Stimulated activated CD8-positive, alpha-beta memory T cell treated with anti-CD3 and anti-CD28 coated beads, Interleukin-7, amount 100 ng/mL, for 48 hours (primary cell): ENCODE results near the gene RPS21.
"Not testable (repeated sequence)": the region's sequence is repeated elsewhere in the genome, so short reads cannot be mapped to it uniquely, and the experiment has no call there.

Experiments
- DNase-seq, 2 donors: peaks; one replicate each; pipeline ENCODE4 v3.0.0-alpha.2; 2020; ENCODE audit warnings: low read depth in 1 of 2; ENCODE audit errors: extremely low read depth in 1 of 2

RPS21 gene

DNA sequence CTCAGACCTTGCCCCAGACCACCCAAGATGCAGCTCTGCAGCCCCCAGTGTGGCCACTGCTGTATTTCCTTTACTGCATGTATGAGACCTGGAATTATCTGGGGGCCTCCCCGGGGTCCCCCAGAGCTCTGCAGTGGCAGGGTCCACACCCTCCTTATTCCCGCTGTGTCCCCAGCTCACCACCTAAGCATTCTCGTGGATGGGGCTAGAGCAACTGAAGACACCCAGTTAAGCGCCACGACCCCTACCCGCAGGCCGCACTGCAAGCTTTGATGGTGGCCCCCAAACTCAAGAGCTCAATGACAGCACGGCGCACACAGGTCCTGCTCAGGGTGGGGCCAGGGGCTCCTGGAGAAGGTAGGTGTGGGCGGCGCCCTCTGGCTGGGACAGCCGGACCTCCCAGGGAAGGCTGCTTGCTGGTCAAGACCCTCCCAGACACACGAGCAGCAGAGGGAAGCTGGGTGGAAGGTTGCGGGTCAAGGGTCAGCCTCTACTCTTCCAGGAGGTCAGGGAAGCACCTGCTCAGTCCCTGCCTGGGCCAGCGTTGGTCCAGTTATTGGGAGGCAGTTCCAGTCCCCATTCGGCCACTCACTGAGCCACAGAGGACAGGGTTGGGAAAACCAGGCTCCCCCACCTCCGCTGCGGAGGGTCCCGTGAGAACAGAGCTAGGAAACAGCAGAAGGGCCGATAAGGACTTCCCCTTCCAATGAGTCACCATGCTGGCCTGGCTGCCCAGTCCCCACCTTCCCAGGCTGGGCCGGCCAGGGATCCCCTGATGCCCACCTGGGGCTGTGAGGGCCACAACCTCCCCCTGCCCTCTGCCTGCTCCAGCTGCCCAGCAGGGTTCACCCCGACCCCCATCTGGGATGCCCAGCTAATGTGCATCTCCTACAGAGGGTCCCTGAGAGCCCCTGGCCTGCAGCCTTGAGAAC, 22.7 kb upstream of the RPS21 start:
- DNase-seq, result no peak

GRCh38 chr20:62364911-62365736, 21.8 kb upstream of the RPS21 start:
- no peak for DNase-seq

DNA sequence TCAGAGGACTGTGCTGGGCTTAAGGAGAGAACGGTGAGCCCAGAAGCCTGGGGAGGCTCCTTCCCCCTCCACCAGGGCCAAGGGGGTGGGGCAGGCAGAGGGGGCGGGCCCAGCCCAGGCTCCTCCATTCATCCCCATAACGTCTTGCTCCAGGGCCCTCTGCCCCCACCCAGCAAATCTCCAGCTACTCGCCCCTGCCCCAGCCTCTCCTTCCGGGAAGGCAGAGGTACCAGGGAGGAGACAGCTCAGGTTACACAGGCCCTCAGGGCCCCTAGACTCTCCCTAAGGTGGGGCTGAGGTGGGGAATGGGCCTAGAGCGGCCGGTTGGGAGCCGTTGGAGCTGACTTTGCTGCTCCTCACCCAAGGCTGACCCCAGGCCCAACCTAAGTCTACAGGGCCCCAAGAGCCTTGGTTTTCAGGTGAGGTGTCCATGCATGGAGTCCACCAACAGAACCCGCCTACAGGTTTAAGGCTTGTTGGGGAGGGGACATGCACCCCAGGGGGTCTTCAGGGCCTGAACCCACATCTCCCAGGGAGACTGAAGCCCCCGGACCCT, 21.0 kb upstream of the RPS21 start:
- DNase-seq, result no peak

DNA sequence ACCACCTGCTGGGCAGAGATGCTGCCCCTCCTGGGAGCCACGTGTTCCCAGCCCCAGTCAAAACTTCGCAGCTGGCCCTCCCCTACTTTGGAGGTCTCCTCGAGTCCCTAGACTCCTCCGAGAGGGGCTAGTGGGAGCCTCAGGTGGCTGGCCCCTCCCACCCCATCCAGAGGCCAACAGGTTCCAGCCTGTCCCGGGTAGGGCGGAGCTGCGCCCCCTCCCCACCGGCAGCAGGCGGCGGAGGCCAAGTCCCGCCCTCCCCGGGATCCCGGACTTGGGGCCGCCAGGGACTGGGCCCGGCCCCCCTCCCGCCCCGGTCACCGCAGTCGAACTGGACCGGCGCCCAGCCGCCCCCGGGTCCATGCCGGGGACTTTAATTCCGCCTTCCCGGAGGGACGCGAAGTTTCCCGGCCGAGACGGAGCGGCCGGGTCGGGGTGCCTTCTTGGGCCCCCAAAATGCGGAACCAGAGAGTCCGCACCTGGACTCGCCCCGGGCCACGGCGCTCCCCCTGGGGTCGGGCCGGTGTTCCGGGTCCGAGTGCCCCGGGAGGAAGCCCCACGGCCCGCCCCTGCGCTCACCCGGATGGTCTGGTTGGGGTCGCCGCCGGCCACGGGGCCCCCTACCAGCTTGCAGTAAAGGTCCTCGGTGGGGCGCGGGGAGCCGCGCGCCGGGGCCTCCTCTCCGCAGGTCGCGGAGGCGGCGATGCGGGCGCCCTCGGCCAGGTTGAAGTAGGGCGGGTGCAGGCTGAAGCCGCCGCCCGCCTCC, 20.4 kb upstream of the RPS21 start:
- no peak for DNase-seq

GRCh38 chr20:62367136-62367632, 19.7 kb upstream of the RPS21 start, which contains the start of gene LAMA5:
Gene LAMA5 (minus strand): TSS chr20:62367312. CDS start chr20:62367245, 67 bp downstream.
- DNase-seq, result no peak

- no peak for DNase-seq
These were observed 19.1 kb upstream of the RPS21 start for GRCh38 chr20:62367633-62368391.

DNA sequence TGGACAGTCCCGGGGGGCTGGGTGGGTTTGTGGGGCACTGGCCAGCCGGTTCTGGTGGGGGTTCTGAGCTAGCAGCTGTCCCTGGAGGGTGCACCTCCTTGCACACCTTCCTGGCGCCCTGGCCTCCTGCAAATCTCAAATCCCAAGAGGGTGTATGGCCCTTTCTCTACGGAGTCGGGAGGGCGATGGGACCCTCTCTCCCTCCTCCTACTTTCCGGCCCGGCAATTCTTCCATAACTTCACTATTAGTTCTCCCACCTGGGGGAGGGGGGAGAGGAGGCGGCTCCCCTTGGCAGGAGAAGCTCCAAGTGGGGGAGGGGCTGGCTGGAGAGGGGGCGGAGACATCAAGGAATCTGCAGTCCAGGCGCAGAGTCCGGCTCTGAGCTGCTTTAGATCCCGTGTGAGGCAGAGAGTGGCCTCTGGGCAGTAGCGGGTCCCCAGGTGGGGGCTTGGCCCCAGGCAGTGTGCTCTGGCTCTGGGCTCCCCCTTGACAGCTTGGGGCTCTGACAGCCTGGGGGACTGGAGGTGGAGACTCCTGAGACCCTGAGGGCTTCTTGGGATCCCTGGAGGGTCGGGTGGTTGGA, 18.4 kb upstream of the RPS21 start:
- no peak for DNase-seq

DNA sequence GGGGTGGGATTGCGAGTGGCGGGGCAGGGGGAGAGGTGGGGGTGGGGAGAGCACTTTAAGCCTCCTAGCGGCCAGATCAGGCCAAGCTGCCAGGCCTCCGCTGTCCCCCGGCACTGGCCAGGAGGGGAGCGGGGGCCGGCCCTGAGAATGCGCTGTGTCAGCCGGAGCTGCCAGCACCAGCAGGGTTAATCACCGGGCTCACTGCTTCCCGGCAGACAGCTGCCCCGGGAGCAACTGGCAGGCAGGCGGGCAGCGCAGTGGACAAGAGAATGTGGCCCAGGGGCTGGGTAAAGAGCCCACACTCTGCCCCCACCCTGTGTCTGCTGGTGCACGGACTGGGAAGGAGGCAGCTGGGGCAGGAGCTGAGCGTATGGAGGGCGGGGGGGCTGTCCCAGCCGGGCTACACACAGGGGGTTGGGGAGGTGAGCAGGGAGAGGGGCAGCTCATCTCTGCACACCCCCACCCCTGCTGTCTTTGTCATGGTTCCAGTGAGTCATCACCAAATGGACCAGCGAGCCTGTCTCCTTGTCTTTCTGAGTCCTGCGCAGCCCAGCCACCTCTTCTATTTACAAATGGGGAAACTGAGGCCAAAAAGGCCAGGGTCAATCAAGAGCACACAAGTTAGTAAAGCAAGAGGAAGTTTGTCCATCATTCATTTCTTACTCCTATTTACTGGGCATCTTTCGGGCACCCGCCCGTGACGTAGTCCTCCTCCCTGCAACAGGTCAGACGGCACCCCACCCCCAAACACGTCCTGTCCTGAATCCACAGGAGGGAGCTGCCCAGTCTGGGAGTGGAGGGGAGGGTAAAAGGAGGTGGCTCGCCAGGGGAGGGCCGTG, 17.7 kb upstream of the RPS21 start:
- no peak for DNase-seq

- no peak for DNase-seq
These were observed 17.1 kb upstream of the RPS21 start for GRCh38 chr20:62369815-62370114.

GRCh38 chr20:62370115-62370806, 16.6 kb upstream of the RPS21 start:
- peak; percentile 41 to 71 for DNase-seq

DNA sequence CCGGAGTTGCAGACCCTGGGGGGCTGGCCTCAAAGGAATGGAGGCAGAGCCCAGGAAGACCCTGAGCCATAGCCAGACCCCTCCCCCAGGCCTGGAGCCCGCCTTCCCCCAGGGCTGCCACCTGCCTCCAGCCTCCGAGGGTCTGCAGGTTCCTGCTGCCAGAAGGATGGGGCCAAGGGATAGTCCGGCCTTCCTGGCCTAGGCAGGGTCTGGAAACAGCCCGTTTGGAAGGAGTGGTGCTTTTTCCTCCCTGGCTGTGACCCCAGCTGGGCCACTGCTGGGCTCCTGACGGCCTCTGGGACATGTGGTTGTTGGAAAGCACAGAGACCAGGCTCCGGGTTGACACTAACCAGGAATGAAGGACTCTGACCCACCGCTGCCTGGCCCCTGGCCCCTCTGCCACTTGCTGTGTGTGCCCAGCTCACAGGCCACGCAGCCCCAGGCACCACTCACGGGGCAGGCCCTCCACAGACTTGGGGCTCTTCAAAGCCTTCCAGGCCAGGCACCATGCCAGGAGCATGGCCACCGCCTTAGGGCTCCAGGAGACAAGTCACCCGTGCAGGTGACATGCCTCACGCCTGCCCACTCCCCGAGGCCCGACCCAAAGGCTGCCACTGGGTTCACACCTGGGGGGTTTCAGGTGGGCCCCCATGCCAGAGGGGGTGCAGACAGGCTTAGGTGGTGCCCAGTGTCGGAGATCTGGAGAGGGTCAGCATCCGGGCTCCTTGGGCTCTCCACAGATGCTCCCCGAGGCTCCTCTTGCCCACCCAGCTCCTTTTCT, 15.9 kb upstream of the RPS21 start:
- DNase-seq, result no peak

DNA sequence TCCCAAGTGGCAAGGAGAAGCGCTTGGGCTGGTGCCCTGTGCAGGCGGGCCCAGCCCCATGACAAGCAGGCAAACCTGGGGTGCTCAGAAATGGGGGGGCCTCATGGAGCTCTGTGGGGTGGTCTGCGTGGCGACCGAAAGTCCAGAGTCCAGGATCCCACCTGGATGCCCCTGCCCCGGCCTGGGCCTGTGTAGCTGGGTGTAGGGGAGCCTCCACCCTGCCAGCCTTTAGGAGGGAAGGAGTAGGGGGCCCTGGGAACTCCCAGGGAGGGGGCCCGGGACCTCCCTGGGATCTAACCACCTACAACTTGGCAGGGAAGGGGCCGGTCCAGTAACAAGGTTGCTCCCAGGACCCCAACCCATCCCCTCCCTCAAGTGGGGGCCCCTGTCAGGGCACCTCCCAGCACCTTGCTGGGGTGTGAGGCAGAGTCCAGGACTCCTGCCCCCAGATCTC, 15.3 kb upstream of the RPS21 start:
- no peak for DNase-seq

GRCh38 chr20:62372042-62372993, 14.6 kb upstream of the RPS21 start:
- DNase-seq, result no peak

- not testable (repeated sequence) for DNase-seq
These were observed 13.2 kb upstream of the RPS21 start for GRCh38 chr20:62373631-62374179.

GRCh38 chr20:62374331-62375152, 12.4 kb upstream of the RPS21 start:
- DNase-seq, result no peak
